H9 (cell line): Measurements from ENCODE around the gene HOXC6. TPM values are rescaled to one million over a fixed set of nuclear protein-coding genes. Genes with fewer than 3 reads are reported as not detected.

Source experiments
- DNase-seq: peaks from one replicate; pipeline ENCODE4 v3.0.0-alpha.2; 2017
- H2AFZ ChIP-seq: one replicate; pipeline ENCODE4 v1.6.1; 2013; ENCODE audit warnings: mild to moderate bottlenecking, low read length, control low read depth, moderate library complexity
- H2AK5ac ChIP-seq: 2 replicates; pipeline ENCODE4 v1.6.1; 2013; ENCODE audit warnings: low read length, control low read depth, mixed read lengths; ENCODE audit not compliant: insufficient read length
- H2BK120ac ChIP-seq: one replicate; pipeline ENCODE4 v1.6.1; 2013; ENCODE audit warnings: low read depth, mild to moderate bottlenecking, low read length, control low read depth, inconsistent platforms; ENCODE audit not compliant: poor library complexity, severe bottlenecking
- H2BK12ac ChIP-seq: 2 replicates; pipeline ENCODE4 v1.6.1; 2013; ENCODE audit warnings: low read length, control low read depth, mixed read lengths, low read depth; ENCODE audit not compliant: insufficient read length
- H2BK15ac ChIP-seq: 2 replicates; pipeline ENCODE4 v1.6.1; 2013; ENCODE audit warnings: low read depth, low read length, control low read depth
- H2BK20ac ChIP-seq: one replicate; pipeline ENCODE4 v1.6.1; 2013; ENCODE audit warnings: low read depth, mild to moderate bottlenecking, low read length, control low read depth, inconsistent platforms; ENCODE audit not compliant: poor library complexity, severe bottlenecking
- H2BK5ac ChIP-seq: 2 replicates; pipeline ENCODE4 v1.6.1; 2013; ENCODE audit warnings: low read length, control low read depth, mixed read lengths; ENCODE audit not compliant: insufficient read length
- H3K14ac ChIP-seq: 2 replicates; pipeline ENCODE4 v1.6.1; 2013; ENCODE audit warnings: low read length, control low read depth; ENCODE audit not compliant: insufficient read depth
- H3K18ac ChIP-seq: 2 replicates; pipeline ENCODE4 v1.6.1; 2013; ENCODE audit warnings: low read depth, mild to moderate bottlenecking, mixed read lengths, low read length, control low read depth; ENCODE audit not compliant: insufficient read length
- H3K23ac ChIP-seq: 2 replicates; pipeline ENCODE4 v1.6.1; 2013; ENCODE audit warnings: low read length, control low read depth, mixed read lengths, low read depth; ENCODE audit not compliant: insufficient read length
- H3K23me2 ChIP-seq: 2 replicates; pipeline ENCODE4 v1.6.1; 2013; ENCODE audit warnings: low read depth, mild to moderate bottlenecking, mixed read lengths, low read length, control low read depth; ENCODE audit not compliant: insufficient read length, poor library complexity, severe bottlenecking
- H3K27ac ChIP-seq: 2 replicates; pipeline ENCODE4 v1.5.1; 2013; ENCODE audit warnings: low read length, control low read depth, mixed read lengths, low read depth; ENCODE audit not compliant: insufficient read length
- H3K27me3 ChIP-seq: 2 replicates; pipeline ENCODE4 v1.6.1; 2013; ENCODE audit warnings: low read length, control low read depth, inconsistent platforms; ENCODE audit not compliant: insufficient read depth
- H3K4ac ChIP-seq: 2 replicates; pipeline ENCODE4 v1.6.1; 2013; ENCODE audit warnings: low read depth, mild to moderate bottlenecking, control low read depth, inconsistent platforms, low read length, moderate library complexity
- H3K4me1 ChIP-seq: 2 replicates; pipeline ENCODE4 v1.6.1; 2013; ENCODE audit warnings: low read length, control low read depth, inconsistent platforms; ENCODE audit not compliant: insufficient read depth
- H3K4me2 ChIP-seq: 2 replicates; pipeline ENCODE4 v1.6.1; 2013; ENCODE audit warnings: low read length, control low read depth, mixed read lengths; ENCODE audit not compliant: insufficient read length, insufficient read depth
- H3K56ac ChIP-seq: 2 replicates; pipeline ENCODE4 v1.6.1; 2013; ENCODE audit warnings: low read depth, mild to moderate bottlenecking, mixed read lengths, low read length, control low read depth; ENCODE audit not compliant: insufficient read length
- H3K79me1 ChIP-seq: 2 replicates; pipeline ENCODE4 v1.6.1; 2013; ENCODE audit warnings: low read depth, mild to moderate bottlenecking, moderate library complexity, low read length, control low read depth, inconsistent platforms; ENCODE audit not compliant: insufficient read depth, poor library complexity, severe bottlenecking
- H3K79me2 ChIP-seq: 2 replicates; pipeline ENCODE4 v1.6.1; 2013; ENCODE audit warnings: low read length, control low read depth, inconsistent platforms; ENCODE audit not compliant: insufficient read depth
- H3K9ac ChIP-seq: 2 replicates; pipeline ENCODE4 v1.6.1; 2013; ENCODE audit warnings: low read length, control low read depth, mixed read lengths; ENCODE audit not compliant: insufficient read length; ENCODE audit errors: extremely low read depth
- H3K9me3 ChIP-seq: one replicate; pipeline ENCODE4 v1.6.1; 2013; ENCODE audit warnings: low read depth, low read length, inconsistent platforms; ENCODE audit not compliant: control insufficient read depth
- H3T11ph ChIP-seq: one replicate; pipeline ENCODE4 v1.6.1; 2013; ENCODE audit warnings: mild to moderate bottlenecking, low read length, control low read depth, inconsistent platforms
- H4K20me1 ChIP-seq: one replicate; pipeline ENCODE4 v1.6.1; 2013; ENCODE audit not compliant: control insufficient read depth, insufficient read length, insufficient read depth
- H4K5ac ChIP-seq: 2 replicates; pipeline ENCODE4 v1.6.1; 2013; ENCODE audit warnings: low read depth, mild to moderate bottlenecking, mixed read lengths, low read length, control low read depth; ENCODE audit not compliant: insufficient read length
- H4K8ac ChIP-seq: replicated peaks from 2 replicates; pipeline ENCODE4 v1.6.1; 2013; ENCODE audit warnings: low read length, control low read depth, mixed read lengths, low read depth; ENCODE audit not compliant: insufficient read length
- H4K91ac ChIP-seq: 2 replicates; pipeline ENCODE4 v1.6.1; 2013; ENCODE audit warnings: low read depth, mild to moderate bottlenecking, moderate library complexity, mixed read lengths, low read length, control low read depth; ENCODE audit not compliant: insufficient read length
- H3K27ac Mint-ChIP-seq, 3 experiments: 2 replicates in 2 of 3; 3 replicates in 1 of 3; pipeline ENCODE4 v1.8.0; 2020 to 2021; ENCODE audit warnings: mixed read lengths in 3 of 3, mild to moderate bottlenecking in 1 of 3, moderate library complexity in 1 of 3
- H3K27me3 Mint-ChIP-seq: 2 replicates; pipeline ENCODE4 v1.8.0; 2021; ENCODE audit warnings: low read depth, mild to moderate bottlenecking, moderate library complexity, mixed read lengths
- H3K36me3 Mint-ChIP-seq, 3 experiments: 2 replicates in 2 of 3; 3 replicates in 1 of 3; pipeline ENCODE4 v1.8.0; 2020 to 2021; ENCODE audit warnings: low read depth in 3 of 3, mixed read lengths in 3 of 3; ENCODE audit not compliant: insufficient read depth in 1 of 3
- H3K4me1 Mint-ChIP-seq, 2 experiments: 2 replicates each; pipeline ENCODE4 v1.8.0; 2020; ENCODE audit warnings: mixed read lengths in 2 of 2
- H3K4me3 Mint-ChIP-seq, 2 experiments: 2 replicates in 1 of 2; 3 replicates in 1 of 2; pipeline ENCODE4 v1.8.0; 2020 to 2021; ENCODE audit warnings: mild to moderate bottlenecking in 2 of 2, mixed read lengths in 2 of 2, moderate library complexity in 1 of 2
- H3K9me3 Mint-ChIP-seq, 2 experiments: 2 replicates in 1 of 2; 3 replicates in 1 of 2; pipeline ENCODE4 v1.8.0; 2020; ENCODE audit warnings: mild to moderate bottlenecking in 2 of 2, mixed read lengths in 2 of 2, moderate library complexity in 1 of 2
- CTCF ChIP-seq: fragments of 200-600 bp; sonication (generic); conservative IDR thresholded peaks from 3 replicates; pipeline ENCODE4 v1.8.0; 2021; ENCODE audit warnings: antibody characterized with exemption, mild to moderate bottlenecking
- WGBS: extraction: QIAGEN DNeasy Blood & Tissue Kit; methylation state at CpG from one replicate; pipeline ENCODE4 v1.1.7; 2013; ENCODE audit warnings: missing lambda C conversion rate, low lambda C conversion rate, mixed read lengths; ENCODE audit not compliant: insufficient read length; ENCODE audit errors: extremely low coverage; 5-methylcytosine and 5-hydroxymethylcytosine counted together
- total RNA-seq: library from RNA; stranded (reverse); gene quantifications from 2 replicates; pipeline ENCODE4 v1.2.1, GENCODE V29; 2021

HOXC6 gene
- total RNA-seq, 1 experiment from 2014 or later = not detected

- WGBS = no CpG with 5 or more reads among the region's 2 CpGs
- Mint-ChIP-seq H3K36me3 (no peaks in the 10 kb centered on the region; a peak in 1 of 7 replicates), H3K4me3 (no peak overlapping the region), H3K27me3 (peaks cover 100% of the 10 kb centered on the region), H3K9me3 (peaks cover 0 to 6% of the 10 kb centered on the region in 2 experiments; a peak in 1 of 5 replicates), H3K4me1 (peaks cover 9 to 73% of the 10 kb centered on the region in 2 experiments), H3K27ac (no peak overlapping the region)
- no peak overlapping the region for H3K4ac ChIP-seq
- TF ChIP-seq CTCF = no peak
- no peak overlapping the region for H4K5ac ChIP-seq
- no peaks in the 10 kb centered on the region for H3K9me3 ChIP-seq
- no peak overlapping the region for H3K23ac ChIP-seq
- no peaks in the 10 kb centered on the region for H4K20me1 ChIP-seq
- no peak overlapping the region for H2BK20ac ChIP-seq
- H3K4me2 ChIP-seq = no peak overlapping the region
- H3K56ac ChIP-seq = no peak overlapping the region
- H3K27ac ChIP-seq = no peak overlapping the region
- H3K79me2 ChIP-seq = no peaks in the 10 kb centered on the region
- peaks cover 96% of the 10 kb centered on the region for H3K27me3 ChIP-seq
- H2BK5ac ChIP-seq = no peak overlapping the region
- no peak overlapping the region for H2AFZ ChIP-seq
- no peak overlapping the region for H3K18ac ChIP-seq
- no peak overlapping the region for H2AK5ac ChIP-seq
- H4K91ac ChIP-seq = no peak overlapping the region
- H3K4me1 ChIP-seq = no peaks in the 10 kb centered on the region
- H3T11ph ChIP-seq = no peak overlapping the region
- H3K23me2 ChIP-seq = peaks cover 4% of the 10 kb centered on the region
- DNase-seq = no peak
- H4K8ac ChIP-seq = no peak overlapping the region
- no peak overlapping the region for H2BK12ac ChIP-seq
- H3K79me1 ChIP-seq = no peaks in the 10 kb centered on the region
- H2BK120ac ChIP-seq = no peak overlapping the region
- no peak overlapping the region for H3K9ac ChIP-seq
- H2BK15ac ChIP-seq = no peak overlapping the region
- H3K14ac ChIP-seq = no peak overlapping the region
These were observed 27.3 kb downstream of the HOXC6 start for GRCh38 chr12:54055552-54055951.
